Measurements from ENCODE around the gene NDUFS3.
A peak's percentile ranks its signal among the peaks of the same experiment; 100 is the strongest.
"Not testable (repeated sequence)": the region's sequence is repeated elsewhere in the genome, so short reads cannot be mapped to it uniquely, and the experiment has no call there.

NDUFS3 gene

GRCh38 chr11:47578524-47579494 is at the start of gene NDUFS3, which contains the start of gene KBTBD4:
TSS of gene NDUFS3 (plus strand) at chr11:47579074. CDS start at chr11:47579092, 18 bp downstream.
TSS of gene KBTBD4 (minus strand) at chr11:47578970. CDS start at chr11:47578951, 19 bp downstream.
- DNase-seq (ENCODE audit: insufficient read length, low spot score) (peak; percentile 83), FAIRE-seq (peak; percentile 51)

DNA sequence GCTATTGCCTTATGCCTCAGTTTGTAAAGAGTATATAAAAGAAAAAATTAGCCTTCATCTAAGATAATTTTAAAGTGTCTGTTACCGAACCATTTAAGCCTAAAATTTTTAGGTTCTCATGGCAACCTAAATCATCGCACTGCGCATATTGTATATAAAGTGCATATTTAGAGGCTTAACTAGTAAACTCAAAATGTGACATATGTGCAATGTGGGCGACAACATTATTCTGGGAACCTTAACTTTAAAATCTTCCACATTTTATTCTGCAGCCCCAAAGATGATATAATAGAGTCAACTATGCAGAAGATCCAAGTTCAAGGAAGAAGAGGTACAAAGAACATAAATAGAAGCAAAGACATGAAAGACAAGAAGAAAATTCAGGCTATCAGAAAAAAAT is 48.9 kb upstream of the NDUFS3 start:
- DNase-seq (ENCODE audit: insufficient read length, low spot score) (no peak), FAIRE-seq (no peak)

GRCh38 chr11:47530721-47531120 is 48.2 kb upstream of the NDUFS3 start:
- not testable (repeated sequence) for DNase-seq (ENCODE audit: insufficient read length, low spot score); FAIRE-seq

GRCh38 chr11:47531666-47532065 is 47.2 kb upstream of the NDUFS3 start:
- no peak for DNase-seq (ENCODE audit: insufficient read length, low spot score)
- FAIRE-seq: no peak

DNA sequence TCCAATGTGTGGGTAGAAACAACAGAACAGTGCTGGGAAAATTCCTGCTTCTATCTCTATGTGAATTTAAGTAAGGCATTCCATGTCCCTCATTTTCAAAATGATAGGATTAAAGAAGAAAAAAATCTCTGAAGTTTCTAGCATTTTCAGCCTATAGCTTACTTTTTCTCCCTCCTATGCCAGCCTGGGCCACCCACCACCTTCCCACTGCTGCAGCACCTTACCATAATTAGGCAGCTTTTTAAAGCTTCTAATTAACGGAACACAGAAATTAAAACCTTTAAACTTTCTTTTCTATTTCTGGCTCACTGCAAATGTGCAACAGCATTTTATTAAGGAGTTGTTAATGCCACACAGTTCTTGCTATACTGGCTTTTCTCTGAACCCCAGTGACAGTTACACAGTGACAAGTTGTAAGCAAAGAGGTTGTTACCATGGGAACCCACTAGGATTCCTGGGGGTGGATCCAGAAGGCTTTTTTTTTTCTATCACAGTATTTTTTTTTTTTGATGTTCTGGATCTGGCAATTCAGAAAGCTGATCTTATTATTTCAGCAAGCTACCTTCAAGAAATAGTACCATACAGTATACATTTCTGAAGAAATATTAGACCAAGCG is 46.2 kb upstream of the NDUFS3 start:
- DNase-seq (ENCODE audit: insufficient read length, low spot score): no peak
- no peak for FAIRE-seq

- DNase-seq (ENCODE audit: insufficient read length, low spot score) (no peak), FAIRE-seq (no peak)
Observed at GRCh38 chr11:47533690-47534151, 45.2 kb upstream of the NDUFS3 start.

DNA sequence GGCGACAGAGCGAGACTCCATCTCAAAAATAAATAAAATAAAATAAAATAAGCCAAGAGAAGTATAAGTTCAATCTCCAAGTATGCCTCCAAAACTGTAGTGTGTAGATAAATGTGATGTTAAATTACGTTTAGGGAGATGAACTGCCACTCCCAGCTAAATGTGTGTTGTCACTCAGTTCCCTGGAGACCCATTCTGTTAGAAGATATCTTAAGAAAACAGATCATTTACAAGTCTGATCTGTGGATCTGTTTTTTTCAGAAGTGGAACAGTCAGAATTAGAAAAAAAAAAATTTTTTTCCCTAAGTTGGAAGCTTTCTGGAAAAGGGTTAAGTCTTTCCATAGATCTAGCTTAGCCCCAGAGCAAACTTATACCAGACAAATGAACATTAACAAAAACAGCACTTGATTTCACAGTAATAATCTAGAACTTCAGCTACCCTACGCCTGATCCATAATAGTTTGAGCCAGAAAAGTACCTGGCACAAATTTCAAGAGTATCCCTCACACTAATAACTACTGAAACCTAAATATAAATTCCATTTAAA is 44.1 kb upstream of the NDUFS3 start:
- no peak for FAIRE-seq
- DNase-seq (ENCODE audit: insufficient read length, low spot score): no peak

DNA sequence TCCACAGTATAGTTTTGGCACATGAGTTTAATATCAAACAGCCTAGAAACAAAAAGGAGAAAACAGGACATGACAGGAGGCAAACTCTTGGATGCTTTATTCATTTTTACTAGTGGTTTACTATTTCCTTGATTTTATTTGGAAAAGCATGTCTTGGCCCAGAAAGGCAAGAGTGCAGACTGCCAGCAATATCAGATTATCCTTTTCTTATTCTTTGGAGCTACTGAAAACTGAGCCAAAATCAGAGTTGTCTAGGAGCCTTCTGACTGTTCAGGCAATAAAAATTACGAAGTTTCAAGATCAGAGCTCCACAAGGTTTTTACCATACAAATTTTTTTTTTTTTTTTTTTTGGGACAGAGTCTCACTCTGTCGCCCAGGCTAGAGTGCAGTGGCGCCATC is 42.0 kb upstream of the NDUFS3 start:
- no peak for DNase-seq (ENCODE audit: insufficient read length, low spot score)
- FAIRE-seq: no peak

- DNase-seq (ENCODE audit: insufficient read length, low spot score) (no peak), FAIRE-seq (no peak)
Observed at GRCh38 chr11:47538741-47539565, 39.9 kb upstream of the NDUFS3 start.

DNA sequence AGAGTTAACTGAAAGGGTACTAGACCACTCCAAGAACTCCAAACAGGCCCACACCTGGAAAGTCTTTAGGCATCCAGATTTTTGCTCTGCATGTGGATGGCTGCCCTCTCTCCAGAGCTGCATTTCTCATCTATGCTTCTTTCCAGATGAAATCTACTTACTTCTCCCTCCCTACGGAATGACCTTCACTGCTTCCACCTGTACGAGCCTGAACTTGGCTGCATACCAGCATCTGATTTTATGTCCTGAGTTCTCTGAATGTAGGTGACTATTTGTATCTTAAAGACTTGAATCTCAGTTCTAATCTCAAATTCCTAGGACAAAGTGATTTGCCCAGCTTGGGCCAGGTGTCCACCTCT is 39.2 kb upstream of the NDUFS3 start:
- DNase-seq (ENCODE audit: insufficient read length, low spot score) (no peak), FAIRE-seq (no peak)

DNA sequence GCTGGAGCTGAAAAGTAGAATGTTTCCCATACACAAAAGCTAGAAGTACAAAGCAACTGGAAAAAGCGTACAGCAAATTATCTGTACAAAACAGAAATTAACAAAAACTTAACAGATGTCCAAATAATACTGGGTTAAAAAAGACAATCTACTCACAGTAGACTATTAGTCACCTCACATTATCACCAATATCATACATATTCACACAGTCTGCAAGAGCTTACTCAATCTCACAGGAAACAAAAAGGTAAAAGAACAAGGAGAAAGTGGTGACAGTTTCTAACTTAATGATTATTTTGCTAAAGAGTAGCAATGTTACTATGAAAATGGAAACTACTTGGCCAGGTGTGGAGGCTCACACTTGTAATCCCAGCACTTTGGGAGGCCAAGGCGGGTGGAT is 37.8 kb upstream of the NDUFS3 start:
- DNase-seq (ENCODE audit: insufficient read length, low spot score) (no peak), FAIRE-seq (no peak)

DNA sequence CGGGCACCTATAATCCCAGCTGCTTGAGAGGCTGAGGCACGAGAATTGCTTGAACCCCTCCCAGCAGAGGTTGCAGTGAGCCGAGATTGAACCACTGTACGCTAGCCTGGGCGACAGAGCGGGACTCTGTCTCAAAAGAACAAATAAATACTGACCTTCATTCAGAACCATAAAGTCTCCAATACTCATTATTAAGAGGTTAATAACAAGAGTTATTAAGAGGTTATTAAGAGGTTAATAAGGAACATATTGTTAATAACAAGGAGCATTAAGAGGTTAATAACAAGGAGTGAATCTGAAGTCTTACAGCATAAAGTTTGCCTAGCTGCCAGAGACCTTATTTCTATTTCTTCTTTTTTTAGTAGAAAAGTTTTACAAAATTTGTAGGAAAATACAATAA is 33.6 kb upstream of the NDUFS3 start:
- FAIRE-seq (no peak), DNase-seq (ENCODE audit: insufficient read length, low spot score) (no peak)

GRCh38 chr11:47546274-47546673 is 32.6 kb upstream of the NDUFS3 start:
- DNase-seq (ENCODE audit: insufficient read length, low spot score); FAIRE-seq: not testable (repeated sequence)

GRCh38 chr11:47550288-47551047 is 28.4 kb upstream of the NDUFS3 start:
- no peak for FAIRE-seq
- DNase-seq (ENCODE audit: insufficient read length, low spot score): no peak

GRCh38 chr11:47551086-47551485 is 27.8 kb upstream of the NDUFS3 start:
- DNase-seq (ENCODE audit: insufficient read length, low spot score) (no peak), FAIRE-seq (no peak)

DNA sequence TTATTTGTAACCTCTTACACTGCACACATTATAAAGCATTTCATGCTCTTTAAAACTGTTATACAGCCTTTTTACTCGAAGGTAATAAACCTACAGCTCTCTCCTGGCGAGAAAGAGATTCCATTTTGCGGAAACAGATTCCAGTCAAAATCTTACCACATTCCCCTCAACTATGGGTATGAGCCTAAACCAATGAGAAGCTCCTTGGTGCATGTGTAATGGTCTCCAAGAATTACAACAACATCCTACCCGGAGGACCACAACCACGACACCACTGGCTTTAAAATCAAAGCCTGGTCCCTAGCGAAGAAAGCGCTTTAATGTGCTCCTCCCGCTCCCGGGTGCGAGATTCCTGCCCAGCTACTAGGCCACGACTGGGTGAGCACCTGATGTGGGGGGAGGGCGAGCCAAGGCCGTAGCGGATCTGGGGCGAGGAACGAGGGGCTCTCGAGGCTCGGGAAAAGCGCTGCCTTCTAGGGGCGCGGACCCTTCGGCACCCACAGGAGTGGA is 26.8 kb upstream of the NDUFS3 start:
- FAIRE-seq (no peak), DNase-seq (ENCODE audit: insufficient read length, low spot score) (no peak)

- DNase-seq (ENCODE audit: insufficient read length, low spot score) (peak; percentile 83), FAIRE-seq (peak; percentile 74)
Observed at GRCh38 chr11:47552566-47553405, 26.1 kb upstream of the NDUFS3 start, which contains the start of gene CELF1. TSS of gene CELF1 (minus strand) at chr11:47553132. CDS start at chr11:47499523, 53,609 bp downstream.

- no peak for FAIRE-seq
- DNase-seq (ENCODE audit: insufficient read length, low spot score): no peak
Observed at GRCh38 chr11:47553406-47553743, 25.5 kb upstream of the NDUFS3 start.

GRCh38 chr11:47557004-47557403 is 21.9 kb upstream of the NDUFS3 start:
- not testable (repeated sequence) for FAIRE-seq

More at GRCh38 chr11:47557004-47557403, 21.9 kb upstream of the NDUFS3 start:
- DNase-seq (ENCODE audit: insufficient read length, low spot score): not testable (repeated sequence)

Data from HTR-8/SVneo (cell line).